Fibroblast of skin of back (primary cell): ENCODE results near the gene FCHO2.
A peak's percentile ranks its signal among the peaks of the same experiment; 100 is the strongest.

Experiments used
- DNase-seq: peaks from one replicate; pipeline ENCODE4 v3.0.0-alpha.2; 2013

The FCHO2 gene

DNA sequence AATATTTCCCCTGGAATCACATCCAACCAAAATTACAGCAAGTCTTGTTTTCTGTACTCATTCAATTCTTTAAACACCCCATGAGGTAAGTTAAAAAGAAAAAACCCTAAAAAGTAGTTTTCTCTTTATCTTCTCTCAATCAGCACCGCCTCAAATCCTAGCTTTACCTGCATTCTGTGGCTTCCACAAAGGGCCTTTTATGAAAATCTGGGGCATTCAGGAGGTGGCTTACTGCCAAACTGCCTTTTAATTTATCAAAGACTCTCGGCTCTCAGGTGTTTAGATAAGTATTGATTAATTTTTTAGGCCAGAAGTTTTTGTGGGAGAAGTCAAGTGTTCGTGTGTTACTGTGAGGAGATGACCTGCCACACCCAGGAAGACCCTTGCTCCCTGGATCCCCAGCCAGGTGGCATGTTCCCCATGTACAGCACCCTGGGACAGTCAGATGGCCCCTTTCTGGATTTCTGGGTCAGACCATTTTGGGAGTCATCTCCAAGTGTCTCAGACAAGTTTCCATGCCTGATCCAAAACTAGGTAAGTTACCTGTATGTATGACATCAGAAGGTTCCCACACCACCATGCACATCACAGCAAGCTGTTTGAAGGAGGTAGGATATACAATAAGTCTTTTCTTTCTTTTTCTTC is 158.3 kb downstream of the FCHO2 start:
- DNase-seq: no peak

DNA sequence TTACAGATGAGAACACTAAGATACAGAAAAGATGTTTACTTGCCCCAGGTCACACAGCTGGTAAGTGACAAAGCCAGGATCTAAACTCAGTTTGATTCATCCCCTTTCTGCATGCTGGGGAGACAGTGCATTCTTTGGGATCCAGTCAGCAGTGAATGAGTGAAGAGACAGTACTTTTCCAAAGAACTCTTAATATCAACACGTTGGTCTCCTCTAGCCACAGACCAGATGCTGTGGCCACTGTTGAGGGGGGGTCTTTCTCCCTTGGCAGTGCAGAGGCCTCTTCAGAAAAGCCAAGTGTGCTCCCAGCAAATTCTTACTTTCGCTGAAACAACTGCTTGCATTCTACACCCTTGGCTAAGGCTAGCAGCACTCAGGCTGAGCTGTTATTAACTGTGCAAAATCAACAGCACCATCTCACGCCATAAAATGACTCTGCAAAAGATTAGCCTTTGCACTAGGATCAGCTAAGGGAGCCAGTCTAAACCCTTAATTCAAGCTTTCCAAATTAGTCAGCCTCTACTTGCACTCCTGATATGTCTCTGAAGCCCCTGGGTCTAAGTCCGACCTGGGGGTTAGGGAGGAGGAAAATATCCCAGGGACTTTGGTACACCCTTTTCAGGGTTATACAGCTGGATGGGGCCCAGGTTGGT is 159.7 kb downstream of the FCHO2 start:
- DNase-seq: peak; percentile 95

DNA sequence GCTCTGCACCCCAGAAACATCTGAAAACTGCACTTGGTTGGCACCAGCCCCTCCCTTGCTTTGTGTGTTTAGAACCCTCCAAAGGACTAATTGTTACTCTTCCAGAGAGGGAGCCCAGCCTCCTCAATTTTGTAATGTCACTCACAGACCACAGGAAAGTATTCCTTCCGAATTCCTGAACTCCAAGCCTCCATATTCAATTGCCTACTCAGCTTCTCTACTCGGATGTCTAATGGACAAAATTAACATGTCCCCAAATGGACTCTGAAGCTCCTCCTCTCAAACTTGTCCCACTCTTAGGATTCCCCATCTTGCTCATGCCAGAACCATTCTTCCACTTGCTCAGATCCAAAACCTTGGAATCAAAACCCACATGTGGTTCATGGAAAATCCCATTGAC is 160.7 kb downstream of the FCHO2 start:
- DNase-seq: peak; percentile 28

DNA sequence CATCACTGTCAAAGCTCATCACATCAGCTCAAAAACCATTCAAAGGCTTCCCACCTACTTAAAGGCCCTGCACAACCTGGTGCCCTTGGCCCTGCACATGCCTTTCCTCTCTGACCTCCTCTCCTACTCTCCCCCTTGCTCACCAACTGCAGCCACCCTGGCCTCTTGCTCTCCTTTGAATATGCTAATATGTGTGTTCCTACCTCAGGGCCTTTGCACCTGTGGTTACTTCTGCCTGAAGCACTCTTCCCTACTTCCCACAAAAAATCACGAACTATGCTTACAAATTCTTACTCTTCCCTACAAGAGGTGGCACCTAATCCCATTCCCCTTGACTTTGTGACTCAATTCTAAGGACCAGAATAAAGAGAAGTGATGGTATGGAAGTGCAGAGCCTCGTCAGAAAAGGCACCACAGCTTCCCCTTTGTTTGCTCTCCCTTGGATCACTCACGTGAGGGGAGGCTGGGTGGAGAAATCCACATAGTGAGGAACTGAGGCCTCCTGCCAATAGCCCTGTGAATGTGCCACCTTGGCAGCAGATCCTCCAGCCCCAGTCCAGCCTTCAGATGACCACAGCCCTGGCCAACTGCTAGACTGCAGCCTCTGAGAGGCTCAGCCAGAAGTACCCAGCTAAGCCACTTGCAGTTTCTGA is 161.4 kb downstream of the FCHO2 start:
- no peak for DNase-seq

DNA sequence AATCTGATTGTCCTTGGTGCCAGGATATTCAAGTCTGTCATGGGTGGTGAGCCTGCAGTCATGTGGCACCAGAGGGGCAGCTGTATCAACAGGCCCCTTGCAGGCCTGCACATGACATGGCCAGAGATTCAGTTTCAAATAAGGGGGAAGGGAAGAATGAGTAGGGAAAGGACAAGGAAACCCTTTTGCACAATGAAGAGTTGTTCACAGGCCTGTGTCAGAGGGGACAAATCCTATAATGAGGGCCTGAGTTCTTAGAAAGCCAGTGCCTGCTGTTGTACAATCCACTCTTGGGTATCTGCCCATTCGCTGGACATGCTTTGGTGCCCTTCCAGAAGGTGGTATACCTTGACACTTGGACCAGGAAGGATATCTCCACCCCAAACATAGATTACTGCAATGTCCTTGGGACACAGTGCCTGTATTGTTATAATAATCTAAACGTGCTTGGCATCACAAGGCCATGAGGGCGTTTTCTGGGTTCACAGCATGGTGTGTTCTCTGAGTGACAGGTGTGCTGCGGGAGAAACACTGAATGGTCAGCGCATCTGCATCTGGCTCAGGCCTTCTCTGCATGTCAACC is 162.6 kb downstream of the FCHO2 start:
- no peak for DNase-seq

DNA sequence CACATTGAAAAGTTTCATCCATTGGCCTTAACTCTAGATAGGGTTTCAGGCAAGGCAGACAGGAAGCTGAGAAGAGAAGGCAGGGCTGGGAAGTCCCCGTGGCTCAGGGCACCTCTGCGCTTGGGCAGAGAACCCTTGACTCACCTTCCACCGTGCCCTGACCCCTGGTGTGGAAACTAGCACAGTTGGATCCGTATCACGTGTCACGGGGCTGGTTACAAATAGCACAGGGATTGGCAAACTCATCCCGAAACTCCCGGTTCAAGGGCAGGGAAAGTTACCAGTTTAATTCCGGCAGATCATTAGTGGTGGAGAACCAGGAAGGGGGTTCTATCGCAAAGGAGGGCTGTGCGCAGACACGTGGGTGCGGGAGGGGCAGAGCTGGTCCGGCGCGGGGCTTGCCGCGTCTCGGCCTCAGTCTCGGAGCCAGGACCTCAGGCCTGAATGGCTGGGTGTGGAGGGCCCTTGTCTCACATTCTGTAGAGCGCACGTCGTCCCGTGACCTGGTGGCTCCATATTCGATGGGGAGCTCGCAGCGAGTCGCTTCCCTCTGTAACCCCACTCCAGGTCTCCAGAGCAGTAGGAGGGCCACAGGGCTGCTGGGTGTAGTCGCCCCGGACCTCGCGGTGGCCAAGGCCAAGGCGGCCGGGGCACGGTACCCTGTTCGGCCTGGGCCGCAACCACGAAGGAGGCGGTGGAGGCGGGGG is 163.8 kb downstream of the FCHO2 start:
- DNase-seq: no peak

DNA sequence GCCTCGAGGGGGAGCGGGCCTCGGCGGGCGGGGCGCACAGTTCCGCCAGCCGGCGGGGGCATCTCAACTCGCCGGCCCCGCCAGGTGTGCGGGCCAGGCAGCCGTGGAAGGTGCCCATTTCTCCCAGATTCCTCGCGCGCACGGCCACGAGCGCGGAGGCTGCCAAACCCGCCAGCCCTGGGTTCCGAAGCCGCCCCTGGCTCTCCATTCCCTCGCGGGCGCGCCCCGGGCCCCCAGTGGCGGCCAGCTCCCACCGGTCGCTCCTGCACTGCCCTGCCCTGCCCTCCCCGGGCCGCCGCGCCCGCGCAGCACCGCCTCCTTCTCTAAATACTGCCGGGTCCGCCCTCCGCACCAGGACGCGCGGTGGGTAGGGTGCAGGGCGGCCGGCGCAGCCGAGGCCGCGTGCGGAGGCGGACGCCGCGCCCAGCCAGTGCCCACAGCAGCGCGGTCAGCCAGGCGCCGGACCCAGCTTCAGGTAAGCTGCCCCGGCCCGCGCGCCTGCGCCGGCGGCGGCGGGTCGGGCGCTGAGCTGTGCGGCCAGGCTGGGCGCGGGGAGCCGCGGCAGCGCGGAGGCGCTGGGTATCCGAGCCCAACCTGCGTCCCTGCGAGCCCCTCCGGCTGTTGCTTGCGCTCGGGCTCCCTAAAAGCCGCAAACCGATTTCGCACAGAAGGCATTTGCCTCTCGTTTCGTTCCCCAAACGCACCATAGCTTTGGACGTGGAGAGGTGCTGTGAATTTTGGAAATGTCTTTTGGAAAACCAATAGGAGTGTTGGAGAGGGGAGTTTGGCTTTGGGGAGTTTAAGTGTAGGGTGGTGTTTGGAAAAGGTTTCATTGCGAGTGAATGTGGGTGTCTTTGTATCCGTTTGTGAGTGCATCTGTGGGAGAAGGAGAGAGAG is 164.6 kb downstream of the FCHO2 start, which contains the start of gene TMEM171:
TMEM171 (plus strand) TSS at position 354 of the 897 bp plus-strand sequence. CDS start 2,799 bp downstream, outside the sequence.
- DNase-seq: peak; percentile 48

DNA sequence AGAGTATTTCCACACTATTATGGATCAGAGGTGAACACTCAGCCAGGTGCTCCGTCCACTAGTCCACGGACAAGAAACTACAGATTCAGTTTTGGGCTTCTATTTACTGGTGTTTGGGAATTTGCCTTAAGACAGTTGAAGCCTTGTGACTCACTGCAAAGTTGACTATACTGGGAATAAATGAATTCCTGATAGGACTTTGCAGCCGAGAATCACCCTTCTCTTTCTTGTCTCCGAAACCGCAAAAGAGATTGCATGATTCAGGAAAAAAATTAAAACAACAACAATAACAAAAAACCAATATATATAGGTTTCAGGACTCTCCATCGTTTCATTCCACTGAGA is 165.2 kb downstream of the FCHO2 start:
- peak; percentile 58 for DNase-seq

DNA sequence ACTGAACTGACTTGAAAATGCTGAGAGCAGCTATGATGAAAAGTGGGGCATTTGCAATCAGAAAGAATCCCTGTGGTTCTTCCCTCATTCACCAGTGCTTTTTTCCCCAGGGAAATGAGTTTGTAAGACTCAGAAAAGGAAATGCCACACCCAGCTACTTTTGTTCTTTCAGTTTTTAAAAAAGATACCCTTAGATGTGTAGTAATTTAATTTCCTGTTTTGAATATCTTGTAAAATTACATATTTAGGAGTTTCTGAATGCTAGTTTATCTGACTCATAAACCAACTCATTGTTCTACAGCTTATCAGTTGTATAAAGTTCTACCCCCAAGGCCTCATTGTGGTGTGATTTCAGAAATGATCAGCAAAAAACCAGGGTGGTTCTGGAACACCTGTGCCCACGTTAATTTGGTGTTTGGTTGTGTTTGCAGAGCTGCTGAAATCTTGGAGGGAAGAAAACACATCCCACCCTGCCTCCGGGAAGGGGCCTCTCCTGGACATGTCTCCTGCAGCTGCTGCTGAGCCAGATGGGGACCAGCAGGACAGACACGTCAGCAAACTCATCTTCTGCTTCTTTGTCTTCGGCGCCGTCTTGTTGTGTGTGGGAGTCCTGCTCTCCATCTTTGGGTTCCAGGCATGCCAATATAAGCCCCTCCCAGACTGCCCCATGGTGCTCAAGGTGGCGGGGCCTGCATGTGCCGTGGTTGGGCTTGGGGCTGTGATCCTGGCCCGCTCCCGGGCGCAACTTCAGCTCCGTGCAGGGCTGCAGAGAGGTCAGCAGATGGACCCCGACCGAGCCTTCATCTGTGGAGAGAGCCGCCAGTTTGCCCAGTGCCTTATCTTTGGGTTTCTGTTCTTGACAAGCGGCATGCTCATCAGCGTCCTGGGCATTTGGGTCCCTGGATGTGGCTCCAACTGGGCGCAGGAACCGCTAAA is 167.3 kb downstream of the FCHO2 start:
- peak; percentile 86 for DNase-seq

DNA sequence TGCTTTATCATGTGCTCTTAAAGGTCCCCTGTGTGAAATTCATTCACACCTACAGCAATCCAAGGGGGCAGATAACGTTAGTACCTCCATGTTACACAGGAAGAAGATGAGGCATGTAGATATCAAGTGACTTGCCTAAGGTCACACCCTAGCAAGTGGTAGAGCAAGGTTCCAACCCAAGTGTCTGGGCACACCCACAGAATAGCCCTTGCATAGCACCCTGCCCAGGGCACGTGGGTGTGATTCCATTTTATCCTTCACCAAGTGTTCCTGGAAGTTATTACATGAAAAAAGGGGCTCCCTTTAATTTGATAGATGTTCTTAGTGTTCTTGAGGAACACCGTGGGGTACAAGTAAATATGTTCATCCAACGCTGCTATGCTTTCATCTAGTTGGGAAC is 169.4 kb downstream of the FCHO2 start:
- DNase-seq: no peak

DNA sequence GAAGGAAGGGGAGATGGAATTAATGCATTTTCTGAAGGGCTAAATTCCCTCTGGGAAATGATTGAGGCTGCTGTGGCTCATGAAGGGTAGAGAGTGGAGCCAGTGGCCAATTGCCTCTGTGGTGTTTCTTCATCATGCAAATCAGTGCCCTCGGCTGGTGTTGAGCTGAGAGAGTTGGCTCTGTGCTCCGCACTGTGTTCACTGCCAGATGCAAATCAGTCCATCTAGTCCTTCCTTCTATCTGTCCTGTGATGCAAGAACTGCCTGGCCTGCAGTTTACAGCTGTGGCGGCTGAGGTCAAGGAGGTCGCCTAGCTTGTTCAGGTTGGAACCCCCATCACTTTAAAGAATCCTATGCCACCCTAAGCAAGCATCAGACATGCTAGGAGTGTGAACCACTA is 170.5 kb downstream of the FCHO2 start:
- DNase-seq: no peak

DNA sequence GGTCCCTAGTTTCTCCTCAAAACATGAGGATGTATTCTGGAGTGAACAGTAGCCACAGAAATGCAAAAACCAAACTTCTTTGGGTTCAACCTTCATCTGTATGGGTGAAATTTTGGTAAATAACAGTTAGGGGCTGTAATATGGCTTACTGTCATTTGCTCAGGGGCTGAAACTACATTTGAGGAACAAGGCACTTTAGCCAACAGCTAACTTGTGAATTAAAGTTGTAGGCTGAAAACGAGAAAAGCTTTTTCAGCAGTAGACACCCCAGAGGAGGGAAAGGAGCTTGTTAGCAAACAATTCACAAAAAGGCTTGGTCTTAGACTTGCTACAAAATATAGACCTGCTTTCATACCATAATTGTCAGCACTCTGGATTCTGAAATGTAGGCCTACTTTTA is 171.1 kb downstream of the FCHO2 start:
- no peak for DNase-seq

DNA sequence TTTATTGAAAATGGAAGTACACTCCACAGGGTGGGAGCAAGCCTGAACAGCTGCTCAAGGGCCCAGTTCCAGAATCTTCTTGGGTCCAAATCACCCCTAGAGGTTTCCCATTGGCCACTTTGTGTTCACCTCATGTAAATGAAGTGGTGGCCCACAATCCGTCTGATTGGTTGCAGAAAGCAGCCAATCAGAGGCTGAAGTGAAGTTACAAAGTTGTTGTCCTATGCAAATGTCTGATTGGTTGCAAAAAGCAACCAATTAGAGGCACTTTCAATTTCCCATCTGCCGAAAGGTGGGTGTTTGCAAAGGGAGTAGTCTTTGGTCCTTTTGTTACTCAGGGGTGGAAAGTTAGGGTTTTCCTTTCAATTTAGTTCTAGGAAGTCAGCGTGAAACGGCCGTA is 173.3 kb downstream of the FCHO2 start:
- no peak for DNase-seq

DNA sequence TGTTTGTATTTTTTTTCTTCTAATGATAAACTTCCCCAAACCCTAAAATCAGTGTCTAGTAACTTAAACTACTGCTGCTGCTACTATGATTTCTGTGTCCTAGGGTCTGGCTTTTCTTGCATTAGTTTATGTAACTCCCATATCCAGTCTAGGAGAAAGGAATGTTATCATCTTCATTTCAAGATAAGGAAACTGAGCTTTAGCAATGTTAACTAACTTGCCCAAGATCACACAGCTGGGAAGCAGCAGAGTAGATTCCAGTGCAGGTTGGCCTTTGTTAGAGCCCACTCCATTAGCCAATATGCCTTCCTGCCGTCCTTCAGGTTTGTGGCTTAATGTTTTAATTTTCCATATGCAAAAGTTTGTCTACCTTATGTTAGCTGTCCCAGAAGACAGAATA is 175.0 kb downstream of the FCHO2 start:
- DNase-seq: no peak

DNA sequence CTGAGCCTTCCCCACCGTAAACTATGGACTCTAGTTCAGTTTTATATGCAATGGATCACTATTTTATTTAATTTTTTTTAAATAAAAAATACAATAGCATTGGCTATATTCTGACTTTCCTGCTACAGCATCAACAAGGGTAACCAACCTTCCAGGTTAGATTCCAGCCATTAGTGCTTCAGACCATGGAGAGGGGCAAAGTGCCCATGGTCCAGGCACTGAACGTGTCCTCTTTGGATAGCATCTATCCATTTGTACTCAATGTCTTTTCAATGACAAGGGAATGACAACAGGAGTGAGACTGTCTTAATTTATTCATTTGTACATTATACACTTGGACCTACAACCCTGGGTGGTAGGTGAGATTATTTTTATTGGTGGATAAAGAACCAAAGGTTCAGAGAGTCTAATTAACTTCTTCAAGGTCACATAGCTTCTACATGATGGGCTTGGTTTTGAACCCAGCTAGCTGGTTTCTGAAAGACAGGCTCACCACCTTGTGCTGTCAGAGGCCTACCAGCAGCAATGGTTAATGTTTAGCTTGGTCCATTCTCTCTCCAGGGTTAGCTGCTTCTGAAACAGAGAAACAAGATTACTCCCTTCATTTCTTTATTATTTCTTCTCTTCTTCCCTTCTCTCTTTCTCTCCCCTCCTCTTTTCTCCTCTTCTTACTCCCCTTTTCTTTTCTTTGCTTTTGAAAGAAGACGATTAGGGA is 176.0 kb downstream of the FCHO2 start:
- DNase-seq: no peak

DNA sequence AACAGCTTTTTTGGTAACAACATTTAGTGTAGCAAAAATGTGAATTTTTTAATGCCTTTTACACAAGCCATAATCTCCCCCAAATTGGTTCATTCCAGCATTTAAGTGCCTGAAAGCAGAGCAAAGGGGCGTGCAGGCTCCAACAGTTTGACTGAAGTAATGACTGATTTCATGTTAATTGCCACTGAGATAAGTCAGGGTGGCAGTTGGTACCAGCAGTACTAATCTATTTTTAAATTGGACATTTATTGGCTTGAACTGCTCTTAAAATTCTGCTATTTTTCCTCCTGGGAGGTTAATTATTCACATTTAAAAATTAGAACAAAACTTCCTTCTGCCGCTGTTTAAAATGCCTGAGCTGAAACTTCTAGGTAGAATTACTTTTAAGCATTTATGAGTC is 176.9 kb downstream of the FCHO2 start:
- DNase-seq: no peak

DNA sequence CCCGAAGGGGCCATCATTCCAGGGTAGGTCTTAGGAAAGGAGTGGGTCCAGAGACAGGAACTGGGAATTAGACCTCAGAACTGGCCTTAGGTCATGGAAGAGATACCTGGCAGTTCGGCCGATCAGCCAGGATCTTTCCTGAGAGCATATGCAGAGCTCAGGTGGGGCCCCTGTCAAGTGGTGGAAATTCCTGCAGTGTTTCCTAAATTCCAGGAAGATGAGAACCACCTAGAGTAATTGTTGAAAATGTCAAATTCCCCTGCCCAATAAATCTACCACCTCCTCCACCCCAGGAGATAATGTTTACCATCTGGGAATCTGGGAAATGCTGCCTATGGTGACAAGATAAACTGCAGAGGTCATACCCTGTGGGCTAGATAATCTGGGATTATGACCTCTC is 179.2 kb downstream of the FCHO2 start:
- DNase-seq: no peak

DNA sequence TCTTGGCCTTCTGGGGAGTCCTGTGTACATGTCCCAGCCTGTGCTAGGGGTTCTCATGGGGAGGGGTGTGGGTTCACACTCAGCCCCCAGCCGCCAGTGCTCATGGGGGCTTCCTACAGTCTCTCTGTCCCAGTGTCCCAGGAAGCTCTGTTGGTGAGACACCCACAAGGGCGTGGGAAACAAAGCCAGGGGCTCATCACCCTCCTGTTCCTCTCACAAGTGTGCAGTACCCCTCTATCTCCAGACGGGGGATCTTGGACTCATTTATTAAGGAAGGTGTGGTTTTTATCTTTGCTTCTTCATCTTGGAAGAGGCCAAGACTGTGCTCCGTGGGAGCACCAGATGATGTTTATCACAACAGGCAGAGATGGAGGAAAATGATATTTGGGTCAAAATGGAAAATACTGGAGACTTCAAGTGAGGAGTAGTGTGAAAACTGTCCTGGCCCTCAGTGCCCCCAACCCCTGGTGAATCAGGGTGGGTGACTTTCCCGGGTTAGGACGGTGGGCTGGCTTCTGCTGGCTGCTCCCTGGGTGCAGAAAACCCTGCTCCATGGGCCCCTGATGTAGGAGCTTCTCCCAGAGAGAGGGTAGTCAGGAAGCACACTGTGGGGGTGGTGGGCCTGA is 179.7 kb downstream of the FCHO2 start:
- peak; percentile 72 for DNase-seq

DNA sequence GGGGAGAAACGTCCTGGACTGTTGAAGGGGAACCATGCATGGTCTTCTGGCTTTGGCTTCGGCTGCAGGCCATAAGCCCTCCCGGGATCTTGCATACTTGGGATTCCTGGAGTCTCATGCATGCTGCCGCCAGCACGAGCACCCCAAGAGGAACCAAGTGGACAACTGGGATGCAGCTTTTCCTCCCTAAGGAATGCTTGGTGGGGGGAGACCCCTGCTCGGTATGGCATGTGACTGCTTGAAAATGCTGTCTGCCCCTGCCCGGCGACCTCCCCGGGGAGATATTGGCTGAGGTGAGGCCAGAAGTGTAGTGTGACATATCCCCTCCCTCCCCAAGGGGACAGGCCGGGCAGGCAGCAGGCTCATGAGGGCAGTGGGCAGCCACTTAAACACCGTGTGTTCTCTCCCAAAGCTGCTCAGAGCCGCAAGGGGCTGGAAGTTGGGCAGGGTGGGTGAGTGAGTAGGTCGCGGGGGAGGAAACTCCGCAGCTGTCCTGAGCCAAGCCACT is 180.3 kb downstream of the FCHO2 start:
- peak; percentile 70 for DNase-seq
